Loucy (cell line): ENCODE data around the gene UQCR10.

Source experiments
- EZH2phosphoT487 ChIP-seq: fragments of 200-600 bp; IDR thresholded peaks from 2 replicates; pipeline ENCODE4 v1.6.1; 2018; ENCODE audit warnings: antibody characterized with exemption, mild to moderate bottlenecking, moderate library complexity, borderline replicate concordance
- TF ChIP-seq, protein P1 (sequence below): fragments of 200-600 bp; sonication (generic); conservative IDR thresholded peaks from 2 replicates; pipeline ENCODE4 v1.5.1; 2014; ENCODE audit warnings: mild to moderate bottlenecking, antibody characterized with exemption, low read length

DNA sequence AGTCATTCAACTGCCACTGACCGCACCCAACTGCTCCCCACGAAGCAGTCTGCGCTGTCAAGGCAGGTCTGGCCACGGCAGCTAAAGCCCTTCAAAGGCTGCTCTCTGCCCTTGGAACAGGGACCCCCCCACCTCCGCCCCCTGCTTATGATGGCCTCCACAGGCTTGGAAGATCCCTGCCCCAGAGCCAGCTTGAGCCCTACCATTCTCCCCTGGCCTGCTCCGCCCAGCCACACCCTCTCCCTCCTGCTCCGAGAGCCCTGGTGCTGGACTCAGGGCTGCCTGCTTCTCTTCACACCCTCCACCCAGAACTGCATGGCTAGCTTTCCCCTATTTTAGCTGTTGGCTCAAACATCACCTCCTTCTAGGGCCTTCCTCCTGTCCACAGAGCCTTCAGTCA is 19.3 kb upstream of the UQCR10 start:
- no peak for TF ChIP-seq EZH2phosphoT487
- TF ChIP-seq, protein P1, sequence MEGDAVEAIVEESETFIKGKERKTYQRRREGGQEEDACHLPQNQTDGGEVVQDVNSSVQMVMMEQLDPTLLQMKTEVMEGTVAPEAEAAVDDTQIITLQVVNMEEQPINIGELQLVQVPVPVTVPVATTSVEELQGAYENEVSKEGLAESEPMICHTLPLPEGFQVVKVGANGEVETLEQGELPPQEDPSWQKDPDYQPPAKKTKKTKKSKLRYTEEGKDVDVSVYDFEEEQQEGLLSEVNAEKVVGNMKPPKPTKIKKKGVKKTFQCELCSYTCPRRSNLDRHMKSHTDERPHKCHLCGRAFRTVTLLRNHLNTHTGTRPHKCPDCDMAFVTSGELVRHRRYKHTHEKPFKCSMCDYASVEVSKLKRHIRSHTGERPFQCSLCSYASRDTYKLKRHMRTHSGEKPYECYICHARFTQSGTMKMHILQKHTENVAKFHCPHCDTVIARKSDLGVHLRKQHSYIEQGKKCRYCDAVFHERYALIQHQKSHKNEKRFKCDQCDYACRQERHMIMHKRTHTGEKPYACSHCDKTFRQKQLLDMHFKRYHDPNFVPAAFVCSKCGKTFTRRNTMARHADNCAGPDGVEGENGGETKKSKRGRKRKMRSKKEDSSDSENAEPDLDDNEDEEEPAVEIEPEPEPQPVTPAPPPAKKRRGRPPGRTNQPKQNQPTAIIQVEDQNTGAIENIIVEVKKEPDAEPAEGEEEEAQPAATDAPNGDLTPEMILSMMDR: no peak
